GM12878 (cell line): ENCODE measurements around the gene COPRS. TPM values are rescaled to one million over a fixed set of nuclear protein-coding genes. Genes with fewer than 3 reads are reported as not detected.

Experiments used
- ATAC-seq: fragments of 200-7000 bp; cut with Tn5 transposase; 3 replicates; pipeline ENCODE4 v1.9.1; 2020; ENCODE audit warnings: mild to moderate bottlenecking, moderate library complexity
- BruUV-seq: library from RNA; stranded (reverse); fragments of 400-500 nt; replicated peaks from 2 replicates; lab custom pipeline; 2021; lab: Mats Ljungman, UMichigan
- CTCF ChIA-PET: fragments of 300-600 bp; sonication (Branson Sonifier 250); formaldehyde crosslinking; extraction: SDS; loops from one replicate; lab custom pipeline; 2021; ENCODE audit warnings: inconsistent platforms; lab: Yijun Ruan, JAX
- POLR2A ChIA-PET: fragments of 350-600 bp; formaldehyde crosslinking; extraction: SDS; loops from one replicate; lab custom pipeline; 2021; ENCODE audit warnings: inconsistent platforms; lab: Charles Lee
- RAD21 ChIA-PET: fragments of 300-600 bp; sonication (Branson Sonifier 250); formaldehyde crosslinking; loops from one replicate; lab custom pipeline; 2023; ENCODE audit warnings: antibody characterized with exemption; ENCODE audit not compliant: unreplicated experiment; lab: Charles Lee
- SMC1A ChIA-PET: fragments of 300-600 bp; sonication (Branson Sonifier 250); formaldehyde crosslinking; loops from one replicate; lab custom pipeline; 2023; ENCODE audit not compliant: unreplicated experiment, uncharacterized antibody; lab: Charles Lee
- DNase-seq: peaks from one replicate; pipeline ENCODE4 v3.0.0-alpha.2; 2011; ENCODE audit warnings: low read depth, low spot score
- FAIRE-seq: peaks from 3 replicates; lab custom pipeline; 2011; peaks lifted over from hg19 to GRCh38; lab: Jason Lieb, UNC
- H2AFZ ChIP-seq: 2 replicates; pipeline ENCODE4 v1.6.0; 2011; ENCODE audit warnings: low read depth, low read length, control low read depth; ENCODE audit not compliant: control insufficient read depth
- H3K27ac ChIP-seq: 2 replicates; pipeline ENCODE4 v1.5.1; 2011; ENCODE audit warnings: control low read depth; ENCODE audit not compliant: control insufficient read depth, insufficient read depth
- H3K27me3 ChIP-seq, 2 experiments: replicated peaks in 1 of 2; 2 replicates each; pipeline versions ENCODE4 v1.6.0 to v1.6.1; 2011; ENCODE audit warnings: low read length in 1 of 2; ENCODE audit not compliant: control insufficient read depth in 2 of 2, insufficient read depth in 2 of 2
- H3K36me3 ChIP-seq, 2 experiments: 2 replicates each; pipeline ENCODE4 v1.5.1; 2011; ENCODE audit warnings: low read length in 1 of 2; ENCODE audit not compliant: control insufficient read depth in 2 of 2, insufficient read depth in 2 of 2
- H3K4me1 ChIP-seq: 2 replicates; pipeline ENCODE4 v1.6.1; 2011; ENCODE audit warnings: mild to moderate bottlenecking, low read length, moderate library complexity, mixed read lengths; ENCODE audit not compliant: control insufficient read depth, insufficient read depth
- H3K4me2 ChIP-seq: 2 replicates; pipeline ENCODE4 v1.6.0; 2011; ENCODE audit warnings: control low read depth; ENCODE audit not compliant: control insufficient read depth, insufficient read depth
- H3K4me3 ChIP-seq: fragments of 200-600 bp; sonication (generic); 2 replicates; pipeline ENCODE4 v1.5.1; 2016
- H3K79me2 ChIP-seq: 2 replicates; pipeline ENCODE4 v1.6.0; 2011; ENCODE audit warnings: low read length; ENCODE audit not compliant: control insufficient read depth, insufficient read depth
- H3K9ac ChIP-seq: 2 replicates; pipeline ENCODE4 v1.8.0; 2011; ENCODE audit warnings: low read length, control low read depth, mixed read lengths; ENCODE audit not compliant: control insufficient read depth, insufficient read depth
- H3K9me3 ChIP-seq: replicated peaks from 3 replicates; pipeline ENCODE4 v1.5.1; 2011; ENCODE audit warnings: mild to moderate bottlenecking, low read length; ENCODE audit not compliant: control insufficient read depth, insufficient read depth
- H4K20me1 ChIP-seq: 2 replicates; pipeline ENCODE4 v1.6.0; 2011; ENCODE audit not compliant: control insufficient read depth, insufficient read depth
- ASH2L ChIP-seq: fragments of 300-600, 200-600 bp; sonication (generic); IDR thresholded peaks from 2 replicates; pipeline ENCODE4 v1.6.1; 2017; ENCODE audit warnings: low read depth, mild to moderate bottlenecking, borderline replicate concordance
- DPF2 ChIP-seq: fragments of 450-650 bp; IDR thresholded peaks from 2 replicates; pipeline ENCODE4 v1.6.1; 2017; ENCODE audit warnings: mild to moderate bottlenecking
- JUNB ChIP-seq: IDR thresholded peaks from 2 replicates; pipeline ENCODE4 v1.6.1; 2016; ENCODE audit warnings: antibody characterized with exemption, mild to moderate bottlenecking
- MEF2A ChIP-seq: IDR thresholded peaks from 2 replicates; pipeline ENCODE4 v1.6.1; 2011; ENCODE audit warnings: low read depth, mild to moderate bottlenecking, low read length, moderate library complexity; ENCODE audit not compliant: insufficient read depth
- RCOR1 ChIP-seq: conservative IDR thresholded peaks from 2 replicates; pipeline ENCODE4 v1.6.1; 2012; ENCODE audit warnings: low read depth, low read length, improper control_type of control experiment
- RUNX3 ChIP-seq: IDR thresholded peaks from 2 replicates; pipeline ENCODE4 v1.6.1; 2012; ENCODE audit warnings: low read length, inconsistent platforms
- SIN3A ChIP-seq: IDR thresholded peaks from 2 replicates; pipeline ENCODE4 v1.6.1; 2012; ENCODE audit warnings: low read depth, low read length, improper control_type of control experiment
- SPI1 ChIP-seq: IDR thresholded peaks from 2 replicates; pipeline ENCODE4 v1.6.1; 2011; ENCODE audit warnings: low read depth, mild to moderate bottlenecking, low read length, moderate library complexity, borderline replicate concordance; ENCODE audit not compliant: insufficient read depth
- WGBS: methylation state at CpG from one replicate; pipeline ENCODE4 v1.1.6; 2016; ENCODE audit warnings: low lambda C conversion rate; ENCODE audit not compliant: insufficient replicate concordance, insufficient coverage; ENCODE audit errors: missing lambda C conversion rate; 5-methylcytosine and 5-hydroxymethylcytosine counted together
- in situ Hi-C: fragments of 300-500 bp; cut with MboI; formaldehyde crosslinking; loops from 9 replicates; pipeline ENCODE4 v1.14.3; 2018; ENCODE audit warnings: mixed read lengths
- intact Hi-C: fragments of 100-400 bp; cut with micrococcal nuclease; formaldehyde crosslinking; loops from one replicate; pipeline ENCODE4 v1.14.2; 2022; ENCODE audit not compliant: unreplicated experiment
- polyA plus RNA-seq, 11 experiments: library from polyadenylated mRNA; depleted of rRNA in 4 of 11; unstranded in 6 of 11; stranded (reverse) in 5 of 11; fragments of >200 nt; fragmentation: Nextera tagmentation in 4 of 11; fragmentation: Illumina TruSeq in 1 of 11; extraction: Ambion mirVana in 4 of 11; extraction: Trizol in 1 of 11; gene quantifications; 1 replicate in 1 of 11; 2 replicates in 10 of 11; pipeline versions ENCODE4 v1.2.1 to v1.2.3, GENCODE V29; 2011 to 2016; ENCODE audit warnings: inconsistent platforms in 2 of 11, missing spikeins in 2 of 11, low read depth in 1 of 11
- total RNA-seq, 4 experiments: library from RNA; depleted of rRNA in 3 of 4; stranded (reverse); fragments of >200 nt in 3 of 4; fragmentation: Illumina TruSeq in 1 of 4; extraction: Trizol in 1 of 4; gene quantifications; 2 replicates each; pipeline versions ENCODE4 v1.2.1 to v1.2.3, GENCODE V29; 2013 to 2021

Gene COPRS
- total and polyA plus RNA-seq, 10 of the 15 experiments (the other 5 are each of a cell fraction or from before 2014, with no cell fraction given): 6.3 to 41.9 (median 31.4) TPM

DNA sequence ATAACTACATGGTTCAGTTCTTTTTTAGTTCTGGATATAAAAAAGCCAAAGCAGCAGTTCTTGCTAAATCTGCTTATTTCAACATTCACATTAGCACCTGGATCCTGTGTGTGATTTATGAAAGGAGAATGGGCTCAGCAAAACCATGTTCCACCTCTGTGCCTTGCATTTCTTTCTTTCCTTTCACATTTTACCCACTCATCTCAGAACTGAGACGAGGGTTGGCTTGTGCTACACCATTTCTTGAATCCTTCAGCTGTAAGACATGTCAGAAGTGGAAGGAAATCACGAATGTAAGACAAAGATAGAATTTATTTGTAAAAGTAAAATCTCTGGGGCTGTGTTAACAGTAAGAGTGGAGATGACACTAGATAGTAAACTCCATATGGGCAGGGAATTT is 43.6 kb upstream of the COPRS start (continued):
- TF ChIP-seq MEF2A: no peak
- no peak for TF ChIP-seq SIN3A
- peak; percentile 45; the same call in 1 of the 2 replicates for TF ChIP-seq RUNX3
- no peak for TF ChIP-seq SPI1
- TF ChIP-seq RCOR1: no peak
- TF ChIP-seq, all 136 proteins: peak for 7

GRCh38 chr17:31900877-31901276 is 41.8 kb upstream of the COPRS start:
- Histone ChIP-seq H3K9ac (peak overlapping the region; percentile 72), H3K4me2 (peak overlapping the region; percentile 24), H3K4me3 (peak overlapping the region; percentile 72), H3K27ac (peak overlapping the region; percentile 74), H3K79me2 (peaks cover 20% of the 10 kb centered on the region), H2AFZ (no peak overlapping the region; the same call in 1 of the 2 replicates), H3K4me1 (peaks cover 6% of the 10 kb centered on the region), H4K20me1 (no peaks in the 10 kb centered on the region), H3K27me3 (no peaks in the 10 kb centered on the region), H3K9me3 (no peaks in the 10 kb centered on the region), H3K36me3 (peaks cover 0 to 13% of the 10 kb centered on the region in 2 experiments; a peak in 3 of 4 replicates)
- FAIRE-seq (no peak), ATAC-seq (peak; percentile 39), DNase-seq (no peak)
- ChIA-PET POLR2A (interaction anchor here (0.6 to 1.4 kb wide), 4 partner anchors 11 to 428 kb away, joined by 3 to 4 read pairs (median 3); no protein-coding TSS in a partner anchor), CTCF (interaction anchor here (0.6 to 3.6 kb wide), 21 partner anchors 10 to 530 kb away, joined by 3 to 32 read pairs (median 4); no protein-coding TSS in a partner anchor), SMC1A (interaction anchor here (0.7 to 2.6 kb wide), 11 partner anchors 11 to 461 kb away, joined by 3 to 23 read pairs (median 5); partner anchors contain the start of gene COPRS), RAD21 (interaction anchor here (0.6 to 2.2 kb wide), 14 partner anchors 10 to 398 kb away, joined by 3 to 18 read pairs (median 4); partner anchors contain the start of genes COPRS, LRRC37B and SUZ12)
- TSS peak; percentile 86 for BruUV-seq
- no peak for TF ChIP-seq MEF2A
- TF ChIP-seq ASH2L: no peak
- peak; percentile 83 for TF ChIP-seq JUNB
- TF ChIP-seq DPF2: no peak
- WGBS: 11% methylated on average over 5 of the region's 5 CpGs
- in situ Hi-C loops (no loop called here), intact Hi-C loops (loop anchor here (10.0 kb wide), 2 partner anchors 234 to 586 kb away; partner anchors contain the start of gene EVI2B)
